SK-N-SH treated with all-trans-retinoic acid at 6 μM for 48 hours (cell line): ENCODE data around the gene GNMT.

Experiments
- ATAC-seq: fragments of 200-7000 bp; cut with Tn5 transposase; 3 replicates; pipeline ENCODE4 v1.9.1; 2020; ENCODE audit warnings: mild to moderate bottlenecking, moderate library complexity
- BACH2 ChIP-seq: fragments of 250-450 bp; sonication (Bioruptor Pico); IDR thresholded peaks from 2 replicates; pipeline ENCODE4 v1.9.0; 2021; ENCODE audit warnings: mild to moderate bottlenecking, borderline replicate concordance
- CSDC2 ChIP-seq: fragments of 250-450 bp; sonication (Bioruptor Pico); IDR thresholded peaks from 2 replicates; pipeline ENCODE4 v1.5.0; 2020; ENCODE audit warnings: mild to moderate bottlenecking, moderate library complexity
- ESRRG ChIP-seq: fragments of 250-450 bp; sonication (Bioruptor Pico); IDR thresholded peaks from 2 replicates; pipeline ENCODE4 v1.6.1; 2021; ENCODE audit warnings: mild to moderate bottlenecking
- GLIS3 ChIP-seq: fragments of 250-450 bp; sonication (Bioruptor Pico); IDR thresholded peaks from 2 replicates; pipeline ENCODE4 v1.5.0; 2020; ENCODE audit warnings: mild to moderate bottlenecking, moderate library complexity
- ISL1 ChIP-seq: fragments of 250-450 bp; sonication (Bioruptor Pico); IDR thresholded peaks from 2 replicates; pipeline ENCODE4 v2.1.2; 2022; ENCODE audit warnings: mild to moderate bottlenecking, moderate library complexity
- OSR1 ChIP-seq: fragments of 250-450 bp; sonication (Bioruptor Pico); IDR thresholded peaks from 2 replicates; pipeline ENCODE4 v1.8.0; 2022; ENCODE audit warnings: moderate library complexity, mild to moderate bottlenecking, inconsistent platforms
- PPARA ChIP-seq: fragments of 250-450 bp; sonication (Bioruptor Pico); IDR thresholded peaks from 2 replicates; pipeline ENCODE4 v1.5.0; 2020; ENCODE audit warnings: mild to moderate bottlenecking, borderline replicate concordance
- RARB ChIP-seq: fragments of 250-450 bp; sonication (Bioruptor Pico); IDR thresholded peaks from 2 replicates; pipeline ENCODE4 v1.8.0; 2021; ENCODE audit warnings: mild to moderate bottlenecking, moderate library complexity
- SNAI2 ChIP-seq: fragments of 250-450 bp; sonication (Bioruptor Pico); IDR thresholded peaks from 2 replicates; pipeline ENCODE4 v1.5.0; 2020; ENCODE audit warnings: mild to moderate bottlenecking, moderate library complexity
- TCF4 ChIP-seq: fragments of 250-450 bp; sonication (Bioruptor Pico); IDR thresholded peaks from 2 replicates; pipeline ENCODE4 v1.8.0; 2021; ENCODE audit warnings: mild to moderate bottlenecking, moderate library complexity, borderline replicate concordance
- TOX ChIP-seq: fragments of 250-450 bp; sonication (Bioruptor Pico); IDR thresholded peaks from 2 replicates; pipeline ENCODE4 v1.8.0; 2021; ENCODE audit warnings: mild to moderate bottlenecking, moderate library complexity, borderline replicate concordance
- ZC3H10 ChIP-seq: fragments of 250-450 bp; sonication (Bioruptor Pico); IDR thresholded peaks from 2 replicates; pipeline ENCODE4 v1.5.1; 2021; ENCODE audit warnings: mild to moderate bottlenecking, moderate library complexity
- ZFP3 ChIP-seq: fragments of 250-450 bp; sonication (Bioruptor Pico); IDR thresholded peaks from 2 replicates; pipeline ENCODE4 v1.5.0; 2020; ENCODE audit warnings: mild to moderate bottlenecking, moderate library complexity
- ZNF565 ChIP-seq: fragments of 450-650 bp; formaldehyde crosslinking; conservative IDR thresholded peaks from 2 replicates; pipeline ENCODE4 v1.5.0; 2020; ENCODE audit warnings: low read depth, mild to moderate bottlenecking, moderate library complexity
- ZNF70 ChIP-seq: fragments of 450-650 bp; formaldehyde crosslinking; IDR thresholded peaks from 2 replicates; pipeline ENCODE4 v1.5.0; 2020; ENCODE audit warnings: mild to moderate bottlenecking, moderate library complexity
- ZNF8 ChIP-seq: fragments of 450-650 bp; formaldehyde crosslinking; IDR thresholded peaks from 2 replicates; pipeline ENCODE4 v1.5.0; 2020; ENCODE audit warnings: mild to moderate bottlenecking, moderate library complexity
- TF ChIP-seq, protein P1 (sequence below): fragments of 250-450 bp; sonication (Bioruptor Pico); IDR thresholded peaks from 2 replicates; pipeline ENCODE4 v1.8.0; 2020; ENCODE audit warnings: mild to moderate bottlenecking, moderate library complexity, borderline replicate concordance
- TF ChIP-seq, protein P2 (sequence below): fragments of 250-450 bp; sonication (Bioruptor Pico); IDR thresholded peaks from 2 replicates; pipeline ENCODE4 v1.5.1; 2021; ENCODE audit warnings: mild to moderate bottlenecking, moderate library complexity
- TF ChIP-seq, protein P3 (sequence below): fragments of 250-450 bp; sonication (Bioruptor Pico); IDR thresholded peaks from 2 replicates; pipeline ENCODE4 v1.5.0; 2020; ENCODE audit warnings: mild to moderate bottlenecking, moderate library complexity

The GNMT gene

DNA sequence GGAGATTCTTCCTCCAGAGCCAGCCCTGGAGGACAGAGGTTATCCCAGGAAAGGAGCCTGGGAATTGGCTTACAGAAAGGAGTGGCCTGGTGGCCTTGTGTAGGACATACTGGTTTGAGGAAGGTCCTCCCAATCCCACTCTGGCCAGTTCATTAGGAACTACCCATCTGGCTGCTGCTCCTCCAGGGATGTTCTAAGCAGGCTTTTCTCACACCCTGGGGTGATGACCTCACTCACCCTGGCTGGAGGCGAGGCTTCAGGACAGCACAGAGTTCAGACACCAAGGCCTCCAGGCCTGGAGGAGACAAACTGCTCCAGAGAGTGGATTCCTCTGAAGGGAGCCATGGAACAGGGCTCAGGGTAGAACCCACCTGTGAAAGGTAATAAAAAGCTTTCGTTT lies 8.9 kb downstream of the GNMT start:
- TF ChIP-seq ISL1 (CRISPR knock-in tag) (no peak), GLIS3 (CRISPR knock-in tag) (no peak), TCF4 (CRISPR knock-in tag) (no peak), OSR1 (CRISPR knock-in tag) (no peak)
- no peak for ATAC-seq

DNA sequence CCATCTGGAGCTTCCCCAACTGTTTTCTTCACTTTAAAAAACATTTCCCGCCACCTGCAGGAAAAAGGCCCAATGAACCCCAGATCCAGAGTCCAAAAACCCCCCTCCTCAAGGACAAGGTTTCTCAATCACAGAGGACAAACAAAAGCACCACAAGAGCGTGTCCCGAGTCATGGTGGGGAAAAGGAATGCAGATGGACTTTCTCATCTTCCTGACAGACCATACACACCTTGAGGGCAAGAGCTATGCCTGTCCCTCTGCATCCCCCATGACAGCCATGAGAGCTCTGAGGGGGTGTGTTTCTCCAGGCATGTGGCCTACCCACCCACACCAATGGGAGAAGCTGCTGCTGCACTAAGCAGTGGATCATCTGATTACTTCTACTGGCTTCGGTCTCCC lies 9.4 kb downstream of the GNMT start:
- TF ChIP-seq, protein P1, sequence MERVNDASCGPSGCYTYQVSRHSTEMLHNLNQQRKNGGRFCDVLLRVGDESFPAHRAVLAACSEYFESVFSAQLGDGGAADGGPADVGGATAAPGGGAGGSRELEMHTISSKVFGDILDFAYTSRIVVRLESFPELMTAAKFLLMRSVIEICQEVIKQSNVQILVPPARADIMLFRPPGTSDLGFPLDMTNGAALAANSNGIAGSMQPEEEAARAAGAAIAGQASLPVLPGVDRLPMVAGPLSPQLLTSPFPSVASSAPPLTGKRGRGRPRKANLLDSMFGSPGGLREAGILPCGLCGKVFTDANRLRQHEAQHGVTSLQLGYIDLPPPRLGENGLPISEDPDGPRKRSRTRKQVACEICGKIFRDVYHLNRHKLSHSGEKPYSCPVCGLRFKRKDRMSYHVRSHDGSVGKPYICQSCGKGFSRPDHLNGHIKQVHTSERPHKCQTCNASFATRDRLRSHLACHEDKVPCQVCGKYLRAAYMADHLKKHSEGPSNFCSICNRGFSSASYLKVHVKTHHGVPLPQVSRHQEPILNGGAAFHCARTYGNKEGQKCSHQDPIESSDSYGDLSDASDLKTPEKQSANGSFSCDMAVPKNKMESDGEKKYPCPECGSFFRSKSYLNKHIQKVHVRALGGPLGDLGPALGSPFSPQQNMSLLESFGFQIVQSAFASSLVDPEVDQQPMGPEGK (CRISPR knock-in tag): no peak
- TF ChIP-seq ZC3H10 (CRISPR knock-in tag): no peak
- no peak for TF ChIP-seq RARB
- no peak for TF ChIP-seq TOX (CRISPR knock-in tag)
- TF ChIP-seq CSDC2: no peak
- TF ChIP-seq PPARA (CRISPR knock-in tag): no peak
- TF ChIP-seq ZFP3 (CRISPR knock-in tag): no peak
- no peak for TF ChIP-seq ESRRG (CRISPR knock-in tag)
- no peak for TF ChIP-seq OSR1 (CRISPR knock-in tag)
- TF ChIP-seq ZNF8 (CRISPR knock-in tag): no peak
- TF ChIP-seq, protein P2, sequence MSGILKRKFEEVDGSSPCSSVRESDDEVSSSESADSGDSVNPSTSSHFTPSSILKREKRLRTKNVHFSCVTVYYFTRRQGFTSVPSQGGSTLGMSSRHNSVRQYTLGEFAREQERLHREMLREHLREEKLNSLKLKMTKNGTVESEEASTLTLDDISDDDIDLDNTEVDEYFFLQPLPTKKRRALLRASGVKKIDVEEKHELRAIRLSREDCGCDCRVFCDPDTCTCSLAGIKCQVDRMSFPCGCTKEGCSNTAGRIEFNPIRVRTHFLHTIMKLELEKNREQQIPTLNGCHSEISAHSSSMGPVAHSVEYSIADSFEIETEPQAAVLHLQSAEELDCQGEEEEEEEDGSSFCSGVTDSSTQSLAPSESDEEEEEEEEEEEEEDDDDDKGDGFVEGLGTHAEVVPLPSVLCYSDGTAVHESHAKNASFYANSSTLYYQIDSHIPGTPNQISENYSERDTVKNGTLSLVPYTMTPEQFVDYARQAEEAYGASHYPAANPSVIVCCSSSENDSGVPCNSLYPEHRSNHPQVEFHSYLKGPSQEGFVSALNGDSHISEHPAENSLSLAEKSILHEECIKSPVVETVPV (CRISPR knock-in tag): no peak
- TF ChIP-seq SNAI2 (CRISPR knock-in tag): no peak
- TF ChIP-seq ZNF70 (CRISPR knock-in tag): no peak
- TF ChIP-seq ISL1 (CRISPR knock-in tag): no peak
- TF ChIP-seq ZNF565 (CRISPR knock-in tag): no peak
- TF ChIP-seq BACH2 (CRISPR knock-in tag): no peak
- TF ChIP-seq TCF4 (CRISPR knock-in tag): no peak
- TF ChIP-seq, protein P3, sequence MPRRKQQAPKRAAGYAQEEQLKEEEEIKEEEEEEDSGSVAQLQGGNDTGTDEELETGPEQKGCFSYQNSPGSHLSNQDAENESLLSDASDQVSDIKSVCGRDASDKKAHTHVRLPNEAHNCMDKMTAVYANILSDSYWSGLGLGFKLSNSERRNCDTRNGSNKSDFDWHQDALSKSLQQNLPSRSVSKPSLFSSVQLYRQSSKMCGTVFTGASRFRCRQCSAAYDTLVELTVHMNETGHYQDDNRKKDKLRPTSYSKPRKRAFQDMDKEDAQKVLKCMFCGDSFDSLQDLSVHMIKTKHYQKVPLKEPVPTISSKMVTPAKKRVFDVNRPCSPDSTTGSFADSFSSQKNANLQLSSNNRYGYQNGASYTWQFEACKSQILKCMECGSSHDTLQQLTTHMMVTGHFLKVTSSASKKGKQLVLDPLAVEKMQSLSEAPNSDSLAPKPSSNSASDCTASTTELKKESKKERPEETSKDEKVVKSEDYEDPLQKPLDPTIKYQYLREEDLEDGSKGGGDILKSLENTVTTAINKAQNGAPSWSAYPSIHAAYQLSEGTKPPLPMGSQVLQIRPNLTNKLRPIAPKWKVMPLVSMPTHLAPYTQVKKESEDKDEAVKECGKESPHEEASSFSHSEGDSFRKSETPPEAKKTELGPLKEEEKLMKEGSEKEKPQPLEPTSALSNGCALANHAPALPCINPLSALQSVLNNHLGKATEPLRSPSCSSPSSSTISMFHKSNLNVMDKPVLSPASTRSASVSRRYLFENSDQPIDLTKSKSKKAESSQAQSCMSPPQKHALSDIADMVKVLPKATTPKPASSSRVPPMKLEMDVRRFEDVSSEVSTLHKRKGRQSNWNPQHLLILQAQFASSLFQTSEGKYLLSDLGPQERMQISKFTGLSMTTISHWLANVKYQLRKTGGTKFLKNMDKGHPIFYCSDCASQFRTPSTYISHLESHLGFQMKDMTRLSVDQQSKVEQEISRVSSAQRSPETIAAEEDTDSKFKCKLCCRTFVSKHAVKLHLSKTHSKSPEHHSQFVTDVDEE (CRISPR knock-in tag): no peak
- TF ChIP-seq, all 23 proteins: peak for 0
- no peak for ATAC-seq

DNA sequence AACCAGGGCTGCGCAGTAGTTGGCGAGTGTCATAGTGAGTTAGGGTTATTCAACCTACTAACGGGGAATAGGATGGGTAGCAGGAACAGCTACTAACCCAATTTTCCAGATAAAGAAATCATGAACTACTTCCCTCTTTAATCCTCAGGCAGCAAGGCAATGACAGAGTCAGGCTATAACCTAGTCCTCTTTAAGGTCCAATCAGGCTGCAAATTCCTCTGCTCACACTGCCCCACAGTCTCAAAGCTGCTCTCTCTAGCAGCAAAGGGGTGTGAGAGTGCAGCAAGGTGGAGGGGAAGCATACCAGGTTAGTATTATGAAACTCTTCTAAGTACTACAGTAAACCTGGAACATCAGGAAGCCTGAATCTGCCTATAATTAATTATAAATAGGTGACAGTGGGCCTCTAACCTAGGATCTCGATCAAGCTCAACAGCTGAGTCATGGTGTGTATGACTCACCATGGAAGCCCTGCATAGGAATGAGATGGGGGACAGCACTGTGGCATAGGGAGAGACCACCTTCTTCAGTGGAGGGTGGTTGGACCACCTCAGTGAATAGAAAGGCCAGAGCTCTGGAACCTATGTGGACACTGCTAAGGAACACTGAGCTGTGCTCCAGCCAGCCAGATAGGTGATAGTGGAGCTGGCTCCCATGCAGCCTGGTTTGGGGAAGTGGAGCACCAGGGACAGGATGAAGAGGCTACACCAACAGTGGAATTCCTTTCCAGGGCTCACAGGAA lies 10.5 kb downstream of the GNMT start:
- TF ChIP-seq, protein P1 (CRISPR knock-in tag): no peak
- TF ChIP-seq TOX (CRISPR knock-in tag) (no peak), ZNF70 (CRISPR knock-in tag) (no peak), ZC3H10 (CRISPR knock-in tag) (no peak), PPARA (CRISPR knock-in tag) (no peak)
- TF ChIP-seq, protein P3 (CRISPR knock-in tag): no peak

More for the DNA sequence above, 10.5 kb downstream of the GNMT start:
- peak; percentile 71 for ATAC-seq
